Sigmoid colon (tissue), 3 donors: ENCODE results near the gene PLCD3.

ENCODE experiments used
- CTCF ChIP-seq, 4 experiments: fragments of 450-650 bp in 3 of 4; fragments of 200-600 bp in 1 of 4; IDR thresholded peaks; one replicate each; pipeline ENCODE4 v1.5.1; 2016 to 2019; ENCODE audit warnings: antibody characterized with exemption in 4 of 4, mild to moderate bottlenecking in 3 of 4, moderate library complexity in 2 of 4
- POLR2A ChIP-seq, 2 donors: fragments of 450-650 bp; IDR thresholded peaks; one replicate each; pipeline ENCODE4 v1.6.1; 2016; ENCODE audit warnings: antibody characterized with exemption in 2 of 2, mild to moderate bottlenecking in 2 of 2, moderate library complexity in 2 of 2

DNA sequence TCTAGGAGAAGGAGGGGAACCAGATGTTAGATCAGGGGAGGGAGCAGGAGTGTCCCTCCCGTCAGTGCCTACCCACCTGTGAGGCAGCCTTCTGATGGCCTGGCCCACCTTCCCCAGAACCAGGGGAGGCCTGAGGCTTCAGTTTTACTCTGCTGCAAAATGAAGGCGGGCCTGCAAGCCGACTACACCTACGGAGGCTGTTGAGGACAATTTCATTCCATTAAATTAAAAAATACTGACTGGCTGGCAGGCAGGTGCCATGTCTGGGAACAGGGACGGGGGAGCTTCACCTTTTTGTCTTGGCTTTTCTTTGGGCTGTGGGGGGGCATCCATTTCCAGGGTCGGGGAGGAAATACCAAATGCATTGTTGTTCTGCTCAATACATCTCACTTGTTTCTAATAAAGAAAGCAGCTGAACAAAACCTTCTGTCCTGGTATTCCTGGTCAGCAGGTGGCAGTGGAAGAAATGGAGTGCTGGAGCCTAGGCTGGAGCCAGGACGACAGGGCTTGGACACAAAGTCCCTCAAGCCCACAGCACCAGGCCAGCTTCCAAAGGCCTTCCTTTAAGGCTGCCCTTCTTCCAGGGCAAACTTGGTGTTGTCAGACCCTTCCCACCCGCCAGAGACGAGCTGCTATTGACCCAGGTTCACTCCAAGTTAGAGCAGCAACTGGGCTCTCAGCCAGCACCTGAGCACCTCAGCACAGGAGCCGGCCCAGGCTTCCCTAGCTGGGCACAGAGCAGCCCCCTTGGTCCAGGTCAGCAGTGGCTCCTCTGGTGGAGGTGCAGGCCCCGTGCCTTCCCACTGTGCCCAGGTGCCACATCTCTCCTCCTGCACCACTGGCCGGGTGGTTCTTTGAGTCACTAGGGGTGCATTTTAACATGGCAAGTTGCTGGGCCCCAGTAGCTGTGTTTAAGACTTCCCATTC is 23.5 kb downstream of the PLCD3 start:
- TF ChIP-seq CTCF (IDR thresholded peaks at IDR 0.05) = no peak
- TF ChIP-seq POLR2A (IDR thresholded peaks at IDR 0.05) = no peak
